NB4 (cell line): ENCODE results near the gene KRTAP10-8.
"Not testable (repeated sequence)": the region's sequence is repeated elsewhere in the genome, so short reads cannot be mapped to it uniquely, and the experiment has no call there.

ENCODE experiments used
- DNase-seq: peaks from one replicate; pipeline ENCODE4 v3.0.0; 2010; ENCODE audit warnings: low read depth
- H3K4me3 ChIP-seq: one replicate; pipeline ENCODE4 v1.5.1; 2011; ENCODE audit warnings: mild to moderate bottlenecking, low read depth, low read length, moderate library complexity
- CTCF ChIP-seq: IDR thresholded peaks from one replicate; pipeline ENCODE4 v1.5.1; 2012; ENCODE audit warnings: low read depth, low read length
- MAX ChIP-seq: IDR thresholded peaks from 2 replicates; pipeline ENCODE4 v1.6.1; 2011; ENCODE audit warnings: low read depth, low read length
- MYC ChIP-seq: IDR thresholded peaks from 2 replicates; pipeline ENCODE4 v1.6.1; 2011; ENCODE audit warnings: low read depth, low read length
- POLR2A ChIP-seq: IDR thresholded peaks from 2 replicates; pipeline ENCODE4 v1.6.1; 2011; ENCODE audit warnings: mild to moderate bottlenecking; ENCODE audit not compliant: insufficient read length; ENCODE audit errors: extremely low read depth

KRTAP10-8 gene

GRCh38 chr21:44626262-44626661 is 14.4 kb downstream of the KRTAP10-8 start:
- no peak for DNase-seq
- TF ChIP-seq CTCF (no peak), POLR2A (no peak), MYC (no peak), MAX (no peak)
- H3K4me3 ChIP-seq, result no peak overlapping the region

GRCh38 chr21:44626673-44627143 is 14.8 kb downstream of the KRTAP10-8 start, which contains the start of gene KRTAP10-9:
Gene KRTAP10-9 (plus strand): TSS chr21:44627093. CDS start chr21:44627172, 79 bp downstream.
- TF ChIP-seq MYC, result no peak
- no peak for TF ChIP-seq POLR2A
- no peak for TF ChIP-seq MAX
- no peak for TF ChIP-seq CTCF
- H3K4me3 ChIP-seq, result no peak within 1 kb of the TSS
- DNase-seq, result no peak

GRCh38 chr21:44627181-44627822 is 15.4 kb downstream of the KRTAP10-8 start:
- DNase-seq, H3K4me3 ChIP-seq: not testable (repeated sequence)

- DNase-seq, H3K4me3 ChIP-seq: not testable (repeated sequence)
Measured at GRCh38 chr21:44627831-44628233, 16.0 kb downstream of the KRTAP10-8 start.

GRCh38 chr21:44628707-44629391 is 17.0 kb downstream of the KRTAP10-8 start:
- TF ChIP-seq MYC, result no peak
- TF ChIP-seq CTCF, result no peak
- no peak for TF ChIP-seq POLR2A
- no peak for DNase-seq
- H3K4me3 ChIP-seq, result no peak overlapping the region

GRCh38 chr21:44630440-44630839 is 18.6 kb downstream of the KRTAP10-8 start:
- no peak overlapping the region for H3K4me3 ChIP-seq
- no peak for TF ChIP-seq MAX
- no peak for DNase-seq

- no peak overlapping the region for H3K4me3 ChIP-seq
- no peak for DNase-seq
Measured at GRCh38 chr21:44632067-44632466, 20.2 kb downstream of the KRTAP10-8 start.

More at GRCh38 chr21:44632067-44632466, 20.2 kb downstream of the KRTAP10-8 start:
- TF ChIP-seq MAX (no peak), MYC (no peak), CTCF (no peak), POLR2A (no peak)
